Inferior parietal cortex (tissue), 1 donor: Measurements from ENCODE around the gene MZT2A.
"Not testable (repeated sequence)": the region's sequence is repeated elsewhere in the genome, so short reads cannot be mapped to it uniquely, and the experiment has no call there.

ENCODE experiments used
- DNase-seq: peaks from one replicate; pipeline ENCODE4 v3.0.0-alpha.2; 2016; ENCODE audit errors: extremely low spot score

Gene MZT2A, protein sequence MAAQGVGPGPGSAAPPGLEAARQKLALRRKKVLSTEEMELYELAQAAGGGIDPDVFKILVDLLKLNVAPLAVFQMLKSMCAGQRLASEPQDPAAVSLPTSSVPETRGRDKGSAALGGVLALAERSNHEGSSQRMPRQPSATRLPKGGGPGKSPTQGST

DNA sequence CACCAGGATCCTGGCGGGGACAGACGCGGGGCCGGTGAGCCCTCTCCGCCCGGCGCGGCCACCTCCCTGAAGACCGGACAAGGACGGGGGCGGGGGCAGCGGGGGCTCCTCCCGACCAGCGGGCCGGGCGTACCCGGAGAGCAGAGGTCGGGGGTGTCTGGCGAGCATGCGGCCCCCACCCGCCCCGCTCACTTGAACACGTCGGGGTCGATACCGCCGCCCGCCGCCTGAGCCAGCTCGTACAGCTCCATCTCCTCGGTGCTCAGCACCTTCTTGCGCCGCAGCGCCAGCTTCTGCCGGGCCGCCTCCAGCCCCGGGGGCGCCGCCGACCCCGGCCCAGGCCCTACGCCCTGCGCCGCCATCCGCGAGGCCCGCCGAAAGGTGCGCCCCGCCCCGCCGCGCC is at the start of gene MZT2A:
Gene MZT2A, minus strand, starts transcription at position 383 of the 403 bp plus-strand sequence. Its CDS starts 21 bp downstream, at position 362.
- not testable (repeated sequence) for DNase-seq

DNA sequence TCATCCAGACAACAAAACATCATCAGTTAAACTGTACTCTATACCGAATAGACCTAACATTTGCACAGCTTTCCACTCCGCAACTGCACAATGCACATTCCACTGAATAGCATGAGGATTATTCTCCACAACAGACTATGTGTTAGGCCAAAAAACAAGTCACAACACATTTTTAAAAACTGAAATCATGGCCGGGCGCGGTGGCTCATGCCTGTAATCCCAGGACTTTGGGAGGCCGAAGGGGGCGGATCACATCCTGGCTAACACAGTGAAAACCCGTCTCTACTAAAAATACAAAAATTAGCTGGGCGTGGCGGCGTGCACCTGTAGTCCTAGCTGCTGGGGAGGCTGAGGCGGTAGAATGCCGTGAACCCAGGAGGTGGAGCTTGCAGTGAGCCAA is 46.7 kb upstream of the MZT2A start:
- DNase-seq, result not testable (repeated sequence)

DNA sequence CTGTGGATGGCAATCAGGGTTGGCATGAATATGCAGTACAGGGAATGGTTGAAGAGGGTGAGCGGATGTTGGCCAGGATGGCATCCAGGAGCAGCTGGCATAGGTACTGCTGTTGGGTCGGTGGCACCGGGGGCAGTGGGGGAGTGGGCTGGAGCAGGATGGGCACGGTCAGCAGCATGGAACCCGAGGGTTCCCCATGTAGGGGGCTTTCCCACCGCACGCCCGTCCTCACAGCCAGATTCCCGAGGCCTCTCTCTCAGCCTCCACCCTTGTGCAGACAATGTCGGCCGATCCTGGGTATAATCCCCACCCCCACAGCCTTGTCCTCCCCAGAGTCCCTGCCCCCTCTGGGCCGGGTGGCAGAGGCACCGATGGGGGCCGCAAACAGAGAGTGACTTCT is 44.6 kb upstream of the MZT2A start:
- DNase-seq, result not testable (repeated sequence)

DNA sequence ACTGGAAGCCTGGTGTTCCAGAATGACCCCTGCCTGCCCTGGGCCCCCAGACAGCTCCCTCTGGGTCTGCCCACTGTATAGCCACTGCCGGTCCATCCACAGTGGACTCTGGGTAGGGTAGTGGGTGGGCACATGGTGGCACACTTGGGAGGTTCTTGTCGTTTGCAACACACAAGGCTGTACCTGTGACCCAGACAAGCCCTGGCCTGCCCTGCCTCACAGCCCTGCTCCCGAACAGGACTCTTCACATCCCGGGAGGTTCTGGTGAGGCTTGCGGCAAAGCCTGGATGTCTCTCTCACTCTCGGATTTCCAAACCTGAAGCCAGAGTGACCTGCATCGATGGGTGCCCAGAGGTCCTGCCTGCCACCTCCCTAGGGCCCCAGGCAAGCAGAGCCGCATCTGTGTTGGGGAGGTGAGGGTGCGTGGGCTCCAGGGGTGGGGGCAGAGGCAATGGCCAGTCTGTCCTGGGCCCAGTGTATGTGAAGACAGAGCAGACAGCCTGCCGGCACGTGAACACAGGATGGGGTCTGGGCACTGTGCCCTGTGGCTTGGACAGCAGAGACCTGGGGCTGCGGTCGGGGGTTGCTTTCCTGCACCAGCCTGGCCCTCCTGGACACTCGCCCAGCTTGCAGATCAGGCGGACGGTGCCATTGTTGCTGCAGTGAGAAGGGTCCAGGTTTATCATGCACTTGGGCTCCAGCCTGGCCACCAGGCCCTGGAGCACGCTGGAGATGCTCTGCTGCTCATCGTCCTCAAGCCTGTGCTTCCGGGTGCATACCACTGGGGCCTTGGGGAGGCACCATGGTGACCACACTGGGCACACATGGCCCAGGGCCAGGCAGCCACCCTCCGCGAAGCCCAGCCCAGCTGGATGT is 44.0 kb upstream of the MZT2A start:
- not testable (repeated sequence) for DNase-seq

DNA sequence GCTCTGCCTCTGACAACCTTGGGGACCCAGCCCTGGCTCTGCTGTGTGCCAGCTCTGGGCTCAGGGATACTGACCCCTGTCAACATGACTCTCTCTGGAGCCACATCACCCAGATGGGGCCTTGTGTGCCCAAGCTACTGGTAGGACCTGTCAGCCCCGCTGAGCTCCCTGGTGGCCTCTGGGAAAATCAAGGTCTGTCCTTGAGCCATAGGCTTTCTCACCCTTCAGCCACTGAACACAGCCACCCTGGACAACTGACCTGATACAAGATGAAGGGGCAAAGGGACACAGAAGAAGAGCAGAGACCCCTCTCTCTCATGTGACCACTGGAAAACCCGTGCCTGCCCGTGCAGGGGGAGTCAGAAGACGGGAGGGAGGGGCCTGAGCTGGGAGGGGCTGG is 43.3 kb upstream of the MZT2A start:
- no peak for DNase-seq

DNA sequence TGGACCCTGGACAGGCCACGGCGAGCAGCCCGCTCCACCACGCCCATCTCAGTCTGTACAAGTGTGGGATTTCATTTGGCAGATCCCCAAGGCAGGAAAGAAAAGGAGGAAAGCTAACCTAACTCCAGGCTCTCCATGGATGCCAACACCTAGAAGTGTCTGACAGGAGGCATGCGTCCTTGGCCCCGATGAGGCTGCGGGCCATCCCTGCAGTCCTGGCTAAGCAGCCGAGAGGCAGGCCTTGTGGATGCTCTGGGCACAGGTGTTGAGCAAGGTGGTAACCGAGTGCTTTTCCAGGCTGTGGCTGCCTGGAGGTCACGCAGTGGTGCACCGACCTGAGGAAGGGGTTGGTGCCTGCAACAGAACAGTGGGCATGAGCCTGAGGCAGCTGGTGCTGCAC is 42.8 kb upstream of the MZT2A start:
- not testable (repeated sequence) for DNase-seq

DNA sequence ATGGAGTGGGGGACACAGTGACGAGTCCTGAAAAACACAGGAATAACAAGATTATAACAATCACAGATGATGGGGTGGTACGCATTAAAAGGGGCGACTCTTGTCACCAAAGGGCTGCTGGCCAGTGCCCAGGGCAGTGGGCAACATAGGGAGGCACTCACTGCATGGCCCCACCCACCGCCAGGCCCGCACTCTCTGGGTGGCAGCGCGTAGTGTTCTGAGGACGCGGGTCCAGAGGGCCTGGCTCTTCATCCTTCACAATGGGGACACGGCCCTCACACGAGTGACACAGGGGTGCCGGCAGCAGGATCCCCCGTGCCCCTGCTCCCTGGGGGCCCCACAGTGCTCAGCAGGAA is 42.1 kb upstream of the MZT2A start:
- not testable (repeated sequence) for DNase-seq

DNA sequence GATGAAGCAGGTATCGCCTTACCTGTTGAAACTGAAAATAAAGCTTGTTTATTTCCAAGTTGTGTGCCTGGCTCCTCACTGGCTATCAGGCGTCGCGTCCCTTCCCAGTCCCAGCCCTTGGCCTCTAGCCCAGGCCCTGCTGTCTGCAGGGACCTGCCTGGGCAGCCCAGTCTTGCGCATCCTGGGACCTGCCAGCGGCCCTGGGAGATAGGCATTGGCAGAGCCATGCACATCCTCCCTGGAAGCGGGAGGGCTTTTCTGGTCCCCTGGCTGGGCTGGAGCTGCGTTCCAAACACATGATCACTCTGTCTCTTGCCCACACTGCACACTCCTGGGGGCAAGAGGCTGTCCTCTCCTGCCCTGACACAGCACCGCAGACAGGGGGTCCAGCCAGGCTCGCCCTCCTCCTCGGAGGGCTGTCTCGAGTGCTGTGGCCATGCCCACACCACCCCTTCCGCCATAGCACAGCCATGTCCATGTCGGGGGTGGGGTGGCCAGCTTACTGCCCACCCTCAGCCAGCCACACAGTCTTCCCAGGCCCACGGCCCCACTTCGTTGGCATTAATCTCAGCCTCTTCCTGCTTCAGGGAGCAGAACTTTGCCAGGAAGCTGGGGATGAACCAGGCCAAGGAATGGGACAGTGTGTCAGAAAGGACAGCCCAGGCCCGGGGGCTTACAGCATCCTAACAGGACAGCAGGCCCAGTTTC is 41.6 kb upstream of the MZT2A start:
- not testable (repeated sequence) for DNase-seq

DNA sequence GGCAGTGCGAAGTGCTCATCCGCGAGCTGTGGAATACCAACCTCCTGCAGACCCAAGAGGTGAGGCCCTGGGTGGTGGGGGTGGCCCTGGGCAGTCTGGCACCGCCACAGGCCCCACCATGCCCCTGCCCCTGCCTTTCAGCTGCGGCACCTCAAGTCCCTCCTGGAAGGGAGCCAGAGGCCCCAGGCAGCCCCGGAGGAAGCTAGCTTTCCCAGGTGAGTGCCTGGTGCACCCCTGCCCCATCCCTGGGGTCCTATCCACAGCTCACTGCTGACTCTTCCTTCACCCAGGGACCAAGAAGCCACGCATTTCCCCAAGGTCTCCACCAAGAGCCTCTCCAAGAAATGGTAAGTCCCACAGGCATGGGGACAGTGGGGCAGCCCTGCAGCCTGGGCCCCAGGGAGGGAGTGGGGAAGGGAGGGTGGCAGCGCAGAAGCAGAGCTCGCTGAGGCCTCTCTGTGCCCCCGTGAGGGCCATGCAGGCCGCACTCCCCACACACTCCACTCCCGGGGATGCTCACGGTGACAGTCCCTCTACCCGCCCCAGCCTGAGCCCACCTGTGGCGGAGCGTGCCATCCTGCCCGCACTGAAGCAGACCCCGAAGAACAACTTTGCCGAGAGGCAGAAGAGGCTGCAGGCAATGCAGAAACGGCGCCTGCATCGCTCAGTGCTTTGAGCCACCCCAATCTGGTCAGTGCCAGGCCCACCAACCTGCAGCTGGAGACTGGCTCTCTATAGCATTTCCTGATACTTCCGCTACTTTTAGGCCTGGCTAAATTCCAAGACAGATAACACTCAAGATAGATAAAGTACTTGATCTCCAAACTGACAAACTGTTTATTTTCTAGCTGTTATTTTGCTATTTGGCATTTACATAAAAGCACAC is 40.8 kb upstream of the MZT2A start:
- DNase-seq, result not testable (repeated sequence)

DNA sequence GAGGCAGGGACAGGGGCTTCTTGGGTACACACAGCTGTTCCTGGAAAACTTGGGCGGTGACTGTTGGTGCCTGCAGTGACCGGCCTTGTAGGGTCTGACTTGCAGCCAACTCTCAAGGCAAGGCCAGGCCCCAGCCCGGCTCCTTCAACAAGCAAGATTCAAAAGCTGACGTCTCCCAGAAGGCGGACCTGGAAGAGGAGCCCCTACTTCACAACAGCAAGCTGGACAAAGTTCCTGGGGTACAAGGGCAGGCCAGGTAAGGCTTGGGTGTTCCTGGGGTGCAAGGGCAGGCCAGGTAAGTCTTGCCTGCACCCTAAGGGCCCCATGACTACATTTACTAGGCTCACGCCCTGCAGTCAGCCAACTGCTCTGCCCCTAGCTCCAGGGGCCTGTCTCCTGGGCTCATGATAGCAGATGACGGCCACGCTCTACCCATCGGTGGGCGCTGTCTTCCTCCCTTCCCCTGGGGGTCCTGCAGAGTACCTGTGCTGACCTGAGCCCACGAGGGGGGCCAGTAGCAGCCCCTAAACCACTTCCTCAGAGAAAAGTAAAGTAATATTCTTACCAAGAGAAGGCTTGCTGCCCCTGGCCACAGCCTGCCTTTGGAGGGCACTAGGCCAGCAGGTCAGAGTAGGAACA is 39.5 kb upstream of the MZT2A start:
- not testable (repeated sequence) for DNase-seq

DNA sequence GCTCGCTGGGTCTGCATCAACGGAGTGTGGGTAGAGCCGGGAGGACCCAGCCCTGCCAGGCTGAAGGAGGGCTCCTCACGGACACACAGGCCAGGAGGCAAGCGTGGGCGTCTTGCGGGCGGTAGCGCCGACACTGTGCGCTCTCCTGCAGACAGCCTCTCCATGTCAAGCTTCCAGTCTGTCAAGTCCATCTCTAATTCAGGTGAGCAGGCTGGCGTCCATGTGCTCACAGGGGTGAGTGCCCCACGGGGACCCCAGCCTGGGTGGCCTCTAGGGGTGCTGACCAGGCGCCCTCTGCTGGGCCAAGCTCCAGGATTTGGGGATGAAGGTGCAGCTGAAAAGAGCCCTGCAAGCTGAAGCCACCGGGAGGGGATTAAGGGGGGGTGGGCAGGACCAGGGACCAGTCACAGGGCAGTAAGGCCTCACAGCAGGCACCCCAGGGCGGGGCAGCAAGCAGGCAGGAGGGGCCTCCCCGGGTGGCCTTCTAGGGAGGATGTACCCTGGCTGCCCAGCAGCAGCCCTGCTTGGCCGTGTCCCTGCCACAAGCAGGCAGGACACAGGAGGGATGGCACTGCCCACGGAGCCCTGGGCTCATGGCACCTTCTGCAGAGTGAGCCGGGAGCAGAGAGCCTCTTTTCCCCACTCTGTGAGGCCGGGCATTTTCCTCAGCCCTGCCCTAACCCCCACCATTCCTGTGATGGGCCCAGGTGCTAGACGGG is 38.6 kb upstream of the MZT2A start:
- not testable (repeated sequence) for DNase-seq

DNA sequence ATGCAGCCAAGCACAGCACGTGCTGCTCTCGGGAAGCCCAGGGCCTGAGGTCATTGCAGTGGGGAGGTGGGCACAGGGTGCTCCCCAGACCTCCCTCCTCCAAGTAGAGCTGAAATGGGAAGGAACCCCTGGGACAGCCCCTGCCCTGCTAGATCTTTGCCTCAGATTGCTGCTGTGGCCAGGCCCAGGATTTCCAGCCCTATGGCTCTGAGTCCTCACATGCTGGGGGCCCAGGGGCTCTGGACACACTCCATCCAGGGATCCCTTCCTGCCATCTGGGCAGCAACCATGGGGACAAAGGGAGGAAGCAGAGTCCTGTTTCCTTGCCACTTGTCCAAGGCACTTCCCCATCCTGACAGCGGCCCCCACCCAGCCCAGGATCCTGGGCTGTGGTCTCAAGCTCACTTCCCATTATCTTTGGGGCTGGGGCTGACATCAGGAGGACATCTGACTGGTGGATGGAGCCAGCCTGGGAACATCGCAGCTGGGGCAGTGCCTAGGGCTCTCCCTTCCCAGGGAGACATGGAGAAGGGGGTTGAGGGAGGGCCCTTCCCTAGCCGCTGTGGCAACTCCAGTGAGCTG is 37.8 kb upstream of the MZT2A start:
- not testable (repeated sequence) for DNase-seq

DNA sequence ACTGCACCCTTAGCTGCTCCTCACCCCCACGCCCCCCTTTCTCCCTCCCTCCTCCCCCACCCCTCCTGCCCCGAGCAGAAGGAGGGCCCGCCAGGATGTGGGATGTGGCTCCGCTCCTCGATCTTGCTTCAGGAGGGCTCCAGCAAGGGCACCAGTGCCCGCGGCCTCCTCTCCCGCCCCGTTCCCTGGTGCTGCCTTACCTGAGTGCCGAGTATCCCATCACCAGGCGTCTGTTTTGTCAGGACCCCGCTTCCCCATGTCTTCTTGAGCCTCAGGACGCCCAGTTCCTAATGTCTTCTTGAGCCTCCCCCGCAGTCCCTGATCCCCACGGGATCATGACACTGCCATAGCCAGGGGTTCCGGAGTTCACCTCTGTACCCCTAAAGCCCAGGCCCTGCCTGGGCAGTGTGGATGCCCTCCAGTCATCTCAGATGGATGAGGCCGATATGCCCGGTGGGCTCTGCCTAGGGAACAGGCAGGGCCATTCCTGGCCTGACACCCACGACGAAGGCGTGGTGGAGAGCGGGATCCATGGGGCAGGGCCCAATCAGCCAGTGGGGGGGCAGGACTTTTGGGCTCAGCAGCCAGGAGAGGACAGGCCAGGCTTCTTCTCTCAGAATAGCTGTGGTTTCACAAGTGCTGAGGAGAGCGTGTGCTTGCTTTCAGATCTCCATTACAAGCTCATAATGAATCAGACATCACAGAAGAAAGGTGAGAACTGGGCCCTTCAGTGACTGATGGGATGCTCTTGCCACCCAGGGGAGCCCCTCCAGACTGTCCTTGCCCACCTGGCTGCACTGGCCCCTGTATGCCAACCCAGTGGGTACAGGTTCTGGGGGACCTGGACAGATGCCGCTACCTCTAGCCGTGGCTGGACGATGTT is 37.0 kb upstream of the MZT2A start:
- DNase-seq, result not testable (repeated sequence)

DNA sequence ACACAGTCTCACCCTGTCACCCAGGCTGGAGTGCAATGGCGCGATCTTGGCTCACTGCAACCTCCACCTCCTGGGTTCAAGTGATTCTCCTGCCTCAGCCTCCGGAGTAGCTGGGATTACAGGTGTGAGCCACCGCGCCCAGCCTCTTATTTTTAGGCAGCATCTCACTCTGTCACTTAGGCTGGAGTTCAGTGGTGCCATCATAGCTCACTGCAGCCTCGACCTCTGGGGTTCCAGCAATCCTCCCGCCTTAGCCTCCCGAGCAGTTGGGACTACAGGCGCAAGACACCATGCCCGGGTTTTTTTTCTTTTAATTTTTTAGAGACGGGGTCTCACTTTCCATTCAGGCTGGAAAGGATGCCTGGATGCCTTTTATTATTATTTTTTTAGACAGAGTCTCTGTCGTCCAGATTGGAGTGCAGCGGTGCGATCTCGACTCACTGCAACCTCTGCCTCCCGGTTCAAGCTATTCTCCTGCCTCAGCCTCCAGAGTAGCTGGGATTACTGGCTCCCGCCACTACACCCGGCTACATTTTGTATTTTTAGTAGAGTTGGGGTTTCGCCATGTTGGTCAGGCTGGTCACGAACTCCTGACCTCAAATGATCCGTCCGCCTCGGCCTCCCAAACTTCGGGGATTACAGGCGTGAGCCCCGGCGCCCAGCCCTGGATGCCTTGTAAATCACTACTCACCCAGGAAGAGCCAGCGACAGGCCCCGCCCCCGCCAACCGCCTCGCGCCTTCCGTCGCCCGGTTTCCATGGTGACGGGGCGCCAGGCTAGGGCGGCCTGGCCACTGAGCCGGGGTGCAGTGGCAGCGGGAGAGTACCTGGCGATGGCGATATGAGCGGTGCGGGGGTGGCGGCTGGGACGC is 35.2 kb upstream of the MZT2A start, which contains the start of gene CCDC74A:
Gene CCDC74A, plus strand, starts transcription at position 758 of the 871 bp plus-strand sequence. Its CDS starts 83 bp downstream, at position 841.
- DNase-seq, result peak; percentile 29

DNA sequence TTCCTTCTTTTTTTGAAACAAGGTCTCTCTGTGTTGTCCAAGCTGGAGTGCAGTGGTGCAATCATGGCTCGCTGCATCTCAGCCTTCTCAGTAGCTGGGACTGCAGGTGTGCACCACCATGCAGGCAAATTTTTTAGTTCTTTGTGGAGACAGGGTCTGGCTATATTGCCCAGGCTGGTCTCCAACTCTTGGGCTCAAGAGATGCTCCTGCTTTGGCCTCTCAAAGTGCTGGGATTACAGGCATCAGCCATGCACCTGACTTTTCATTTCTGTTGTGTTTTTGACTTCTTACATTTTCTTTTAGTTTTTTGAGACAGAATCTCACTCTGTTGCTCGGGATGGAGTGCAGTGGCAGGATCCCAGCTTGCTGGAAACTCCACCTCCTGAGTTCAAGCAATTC is 33.1 kb upstream of the MZT2A start:
- DNase-seq, result not testable (repeated sequence)

DNA sequence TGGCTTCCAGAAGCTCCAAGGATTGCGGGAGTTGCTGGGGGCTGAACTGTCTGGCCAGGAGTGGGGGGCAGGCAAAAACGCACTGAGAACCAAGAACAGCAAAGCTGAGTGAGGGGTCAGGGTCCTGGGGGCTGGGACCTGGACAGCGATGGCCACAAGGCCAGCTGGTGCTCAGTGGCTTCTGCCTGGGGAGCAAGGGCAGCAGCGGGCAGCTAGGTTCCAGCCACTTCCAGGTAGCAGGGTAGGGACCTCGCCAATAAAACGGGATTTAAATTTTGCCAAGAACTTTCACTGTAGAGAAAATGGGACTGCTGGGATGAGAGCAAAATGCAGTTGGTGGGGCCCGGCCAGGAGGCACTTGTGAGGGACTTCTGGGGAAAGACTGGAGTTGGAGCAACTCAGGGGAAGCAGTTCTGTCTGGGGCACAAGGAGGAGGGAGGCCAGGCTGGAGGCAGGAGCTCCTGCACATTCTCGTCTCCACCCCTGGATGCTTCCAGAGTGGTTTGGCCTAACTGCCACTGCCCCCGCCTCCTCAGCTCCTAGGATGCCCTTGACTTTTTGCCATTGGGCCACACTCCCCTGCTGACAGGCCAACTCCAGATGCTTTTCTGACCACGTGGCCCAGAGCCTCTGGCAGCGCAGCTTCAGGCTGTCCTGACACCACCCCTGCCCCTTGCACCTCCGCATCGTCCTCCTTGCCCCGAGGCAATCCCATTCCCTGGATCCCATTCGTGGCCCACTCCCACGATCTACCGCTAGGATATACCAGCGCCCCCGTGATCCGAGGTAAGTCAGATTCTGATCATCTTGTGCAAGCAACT is 30.0 kb upstream of the MZT2A start:
- no peak for DNase-seq

DNA sequence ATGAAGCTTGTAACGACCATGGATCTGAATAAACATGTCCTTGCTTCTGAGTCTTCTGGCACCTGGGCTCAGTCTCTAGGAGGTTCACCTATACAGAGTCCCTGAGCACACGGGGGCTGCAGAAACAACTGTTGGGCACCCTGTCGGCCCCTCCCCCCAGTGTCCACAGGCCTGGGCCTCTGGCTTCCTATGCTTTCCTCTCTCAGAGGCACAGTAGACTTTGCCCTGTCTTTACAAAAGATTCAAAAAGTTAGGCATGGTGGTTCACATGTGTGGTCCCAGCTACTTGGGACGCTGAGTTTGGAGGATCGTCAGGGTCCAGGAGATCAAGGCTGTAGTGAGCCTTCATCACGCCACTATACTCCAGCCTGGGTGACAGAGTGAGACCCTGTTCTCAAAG is 29.3 kb upstream of the MZT2A start:
- not testable (repeated sequence) for DNase-seq
